Erythroblast (primary cell): ENCODE data around the gene NMT1.

ENCODE experiments used
- GATA1 ChIP-seq: IDR thresholded peaks from 2 replicates; pipeline ENCODE4 v1.6.1; 2011; ENCODE audit warnings: low read depth, mild to moderate bottlenecking, control low read depth, low read length, moderate library complexity
- POLR2A ChIP-seq: IDR thresholded peaks from 2 replicates; pipeline ENCODE4 v1.6.1; 2011; ENCODE audit warnings: mild to moderate bottlenecking, low read length

DNA sequence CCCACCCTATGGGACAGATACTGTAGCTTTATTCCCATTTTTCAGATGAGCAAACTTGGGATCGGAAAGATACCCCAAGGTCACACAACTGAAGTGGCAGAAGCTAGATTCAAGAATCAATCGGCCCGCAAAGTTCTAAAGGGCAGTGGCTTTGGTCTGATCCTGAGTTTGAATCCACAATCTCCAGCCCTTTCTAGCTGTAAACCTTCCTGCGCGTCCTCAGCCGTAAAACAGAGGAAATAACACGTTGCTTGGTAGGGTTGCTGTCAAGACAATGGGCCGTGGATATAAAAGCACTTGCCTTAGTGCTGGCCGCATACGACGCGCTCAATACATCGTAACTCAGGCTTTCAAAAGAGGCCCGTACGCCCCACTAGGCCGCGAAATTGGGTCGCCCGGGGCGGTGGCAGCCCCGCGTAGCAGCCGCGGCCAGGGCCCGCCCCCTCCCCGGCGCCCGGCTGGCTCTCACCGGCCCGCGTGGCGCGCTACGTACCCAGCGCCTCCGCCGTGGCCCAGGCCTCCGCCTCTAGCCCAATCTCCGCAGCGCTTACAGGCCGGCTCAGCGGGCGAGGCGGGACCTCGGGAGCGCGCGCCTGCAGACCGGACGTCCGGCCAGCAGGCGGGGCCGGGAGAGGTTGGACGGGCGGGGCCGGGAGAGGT, 9.9 kb upstream of the NMT1 start, which contains the start of gene DCAKD:
- TF ChIP-seq POLR2A (peak; percentile 83), GATA1 (no peak)
